ENCODE data around the gene CAVIN2. TPM values are rescaled to one million over a fixed set of nuclear protein-coding genes. Genes with fewer than 3 reads are reported as not detected.

CAVIN2 gene
- total RNA-seq, 2 donors from 2014 or later = 5.5 to 12.7 TPM

GRCh38 chr2:191818133-191818532, 28.8 kb downstream of the CAVIN2 start:
- Histone ChIP-seq H3K9me3 (no peaks in the 10 kb centered on the region), H3K9ac (ENCODE audit: low read depth in 2 of 2, low read length in 2 of 2) (no peak overlapping the region), H3K36me3 (no peaks in the 10 kb centered on the region), H3K4me1 (no peaks in the 10 kb centered on the region), H3K4me3 (no peak overlapping the region), H3K27me3 (no peaks in the 10 kb centered on the region), H3K27ac (no peak overlapping the region)
- DNase-seq = no peak
- TF ChIP-seq CTCF (IDR thresholded peaks at IDR 0.05) = no peak
- intact Hi-C loops (cut with DNase I) = loop anchor here (10.0 kb wide), 1 partner anchor 263 kb away; no protein-coding TSS in a partner anchor

GRCh38 chr2:191815010-191815409, 31.9 kb downstream of the CAVIN2 start:
- no peak for TF ChIP-seq CTCF (IDR thresholded peaks at IDR 0.05)
- no peaks in the 10 kb centered on the region for H3K4me1 ChIP-seq
- no peaks in the 10 kb centered on the region for H3K27me3 ChIP-seq
- H3K9me3 ChIP-seq = no peaks in the 10 kb centered on the region
- H3K27ac ChIP-seq = no peak overlapping the region
- intact Hi-C loops (cut with DNase I) = loop anchor here (10.0 kb wide), 1 partner anchor 260 kb away; no protein-coding TSS in a partner anchor
- no peak overlapping the region for H3K9ac ChIP-seq (ENCODE audit: low read depth in 2 of 2, low read length in 2 of 2)
- no peaks in the 10 kb centered on the region for H3K36me3 ChIP-seq
- no peak for DNase-seq
- H3K4me3 ChIP-seq = no peak overlapping the region

- intact Hi-C loops (cut with DNase I) = loop anchor here (2.0 to 10.0 kb wide), 2 partner anchors 259 to 349 kb away; no protein-coding TSS in a partner anchor
- Histone ChIP-seq H3K9ac (ENCODE audit: low read depth in 2 of 2, low read length in 2 of 2) (no peak overlapping the region), H3K4me1 (no peaks in the 10 kb centered on the region), H3K27ac (no peak overlapping the region), H3K4me3 (no peak overlapping the region), H3K36me3 (no peaks in the 10 kb centered on the region), H3K27me3 (no peaks in the 10 kb centered on the region), H3K9me3 (no peaks in the 10 kb centered on the region)
- no peak for TF ChIP-seq CTCF (IDR thresholded peaks at IDR 0.05)
- no peak for DNase-seq
Measured at GRCh38 chr2:191813943-191814342, 32.9 kb downstream of the CAVIN2 start.

GRCh38 chr2:191811807-191812602, 34.9 kb downstream of the CAVIN2 start:
- DNase-seq = peak; percentile 60
- no peak overlapping the region for H3K9ac ChIP-seq (ENCODE audit: low read depth in 2 of 2, low read length in 2 of 2)
- H3K4me1 ChIP-seq = no peaks in the 10 kb centered on the region
- H3K9me3 ChIP-seq = no peaks in the 10 kb centered on the region
- H3K36me3 ChIP-seq = no peaks in the 10 kb centered on the region
- intact Hi-C loops (cut with DNase I) = loop anchor here (2.0 to 10.0 kb wide), 2 partner anchors 257 to 351 kb away; no protein-coding TSS in a partner anchor
- H3K27ac ChIP-seq = no peak overlapping the region
- peak; percentile 67 for TF ChIP-seq CTCF (IDR thresholded peaks at IDR 0.05)
- no peak overlapping the region for H3K4me3 ChIP-seq
- H3K27me3 ChIP-seq = no peaks in the 10 kb centered on the region

GRCh38 chr2:191806396-191806795, 40.5 kb downstream of the CAVIN2 start:
- H3K9me3 ChIP-seq = no peaks in the 10 kb centered on the region
- no peak for TF ChIP-seq CTCF (IDR thresholded peaks at IDR 0.05)
- H3K9ac ChIP-seq (ENCODE audit: low read depth in 2 of 2, low read length in 2 of 2) = no peak overlapping the region
- H3K4me3 ChIP-seq = no peak overlapping the region
- no peaks in the 10 kb centered on the region for H3K4me1 ChIP-seq
- no peaks in the 10 kb centered on the region for H3K36me3 ChIP-seq
- H3K27me3 ChIP-seq = no peaks in the 10 kb centered on the region
- no peak for DNase-seq
- H3K27ac ChIP-seq = no peak overlapping the region
- intact Hi-C loops (cut with DNase I) = no loop called here

Data from colonic mucosa (tissue), 4 donors.